Measurements from ENCODE around the gene KAT7. TPM values are rescaled to one million over a fixed set of nuclear protein-coding genes. Genes with fewer than 3 reads are reported as not detected.
"Not testable (repeated sequence)": the region's sequence is repeated elsewhere in the genome, so short reads cannot be mapped to it uniquely, and the experiment has no call there.

Gene KAT7
- polyA plus RNA-seq (ENCODE audit: insufficient read length in 3 of 3) = 10 to 100 TPM; 49.9 to 53.4 (median 50.0) TPM

- peak; percentile 98 to 99 (median 99) for DNase-seq (ENCODE audit: low read depth in 3 of 3, low spot score in 2 of 3)
These were observed at the start of gene KAT7 for GRCh38 chr17:49788478-49789242. KAT7 (plus strand) TSS chr17:49788681; CDS start chr17:49788835, 154 bp downstream.

DNA sequence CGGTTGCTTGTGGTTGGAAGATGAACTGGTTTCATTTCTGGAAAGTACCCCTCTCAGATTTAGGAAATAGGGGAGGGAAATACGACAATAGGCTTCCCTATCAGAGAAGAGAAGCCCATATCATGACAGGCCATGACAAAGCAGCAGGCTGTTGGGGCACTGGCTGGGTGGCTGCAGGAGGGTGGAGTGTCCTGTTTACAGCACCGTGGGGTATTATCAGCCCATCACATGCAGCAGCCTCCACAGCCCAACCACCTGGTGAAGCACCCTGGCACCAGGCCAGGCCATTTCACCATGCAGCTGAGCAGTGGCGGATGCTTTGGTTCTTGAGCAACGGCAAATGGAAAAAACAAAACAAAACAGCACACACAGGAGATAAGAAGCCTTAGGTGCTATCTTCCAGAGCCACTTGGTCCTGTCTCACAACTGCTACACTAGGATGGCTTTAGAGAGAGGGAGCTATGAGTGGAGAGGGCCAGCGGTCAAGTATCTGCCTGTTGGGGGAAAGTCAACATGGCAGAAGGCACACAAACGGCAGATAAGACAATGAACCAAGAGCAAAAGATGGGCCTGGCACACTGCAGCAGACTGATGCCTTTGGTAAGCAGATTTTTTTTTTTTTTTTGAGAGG lies 48.7 kb upstream of the KAT7 start:
- no peak for DNase-seq (ENCODE audit: low read depth in 3 of 3, low spot score in 2 of 3)

- no peak for DNase-seq (ENCODE audit: low read depth in 3 of 3, low spot score in 2 of 3)
These were observed 47.3 kb upstream of the KAT7 start for GRCh38 chr17:49741009-49741691.

- no peak for DNase-seq (ENCODE audit: low read depth in 3 of 3, low spot score in 2 of 3)
These were observed 46.8 kb upstream of the KAT7 start for GRCh38 chr17:49741692-49742076.

GRCh38 chr17:49742166-49742638 lies 46.3 kb upstream of the KAT7 start:
- DNase-seq (ENCODE audit: low read depth in 3 of 3, low spot score in 2 of 3) = no peak

DNA sequence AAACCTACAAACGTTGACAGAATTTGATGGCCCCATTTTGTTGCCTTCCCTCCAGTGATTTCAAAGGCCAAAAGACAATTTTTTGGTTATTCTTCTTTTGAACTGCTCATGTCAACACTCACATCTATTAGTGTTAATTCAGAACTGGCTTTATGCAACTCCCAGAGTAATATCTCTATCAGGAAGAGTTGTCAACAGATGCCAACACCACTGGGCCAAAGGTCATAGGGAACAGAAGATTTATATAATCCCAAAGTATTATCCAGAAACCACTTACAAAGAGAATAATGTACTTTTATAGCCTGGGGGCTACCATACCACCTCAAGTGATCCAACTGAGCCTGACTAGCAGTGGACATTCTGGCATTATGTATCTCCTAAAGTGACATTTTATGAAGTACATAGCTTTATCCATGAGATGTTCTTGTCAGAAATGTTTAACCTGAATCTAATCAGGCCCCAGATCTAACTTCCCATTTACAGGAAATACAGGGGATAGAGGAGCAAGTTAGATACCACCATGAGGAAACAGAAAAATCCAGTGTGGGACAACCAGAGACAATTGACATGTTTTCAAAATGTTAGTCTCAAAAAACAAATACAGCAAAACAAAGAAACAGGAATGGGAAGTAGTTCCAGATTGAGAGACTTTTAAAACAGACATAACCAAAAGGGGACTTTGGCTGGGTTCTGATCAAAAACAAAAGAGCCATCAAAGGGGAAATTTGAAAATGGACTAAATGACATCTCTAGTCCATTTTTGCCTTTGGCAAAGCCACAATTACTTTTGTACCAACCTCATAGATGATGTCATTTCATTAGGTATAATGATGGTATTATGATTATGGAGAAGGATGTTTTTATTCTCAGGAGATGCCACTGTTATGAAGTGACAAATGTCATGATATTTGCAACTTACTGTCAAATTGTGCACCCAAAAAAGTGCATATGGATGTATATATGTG lies 43.0 kb upstream of the KAT7 start:
- DNase-seq (ENCODE audit: low read depth in 3 of 3, low spot score in 2 of 3) = no peak

DNA sequence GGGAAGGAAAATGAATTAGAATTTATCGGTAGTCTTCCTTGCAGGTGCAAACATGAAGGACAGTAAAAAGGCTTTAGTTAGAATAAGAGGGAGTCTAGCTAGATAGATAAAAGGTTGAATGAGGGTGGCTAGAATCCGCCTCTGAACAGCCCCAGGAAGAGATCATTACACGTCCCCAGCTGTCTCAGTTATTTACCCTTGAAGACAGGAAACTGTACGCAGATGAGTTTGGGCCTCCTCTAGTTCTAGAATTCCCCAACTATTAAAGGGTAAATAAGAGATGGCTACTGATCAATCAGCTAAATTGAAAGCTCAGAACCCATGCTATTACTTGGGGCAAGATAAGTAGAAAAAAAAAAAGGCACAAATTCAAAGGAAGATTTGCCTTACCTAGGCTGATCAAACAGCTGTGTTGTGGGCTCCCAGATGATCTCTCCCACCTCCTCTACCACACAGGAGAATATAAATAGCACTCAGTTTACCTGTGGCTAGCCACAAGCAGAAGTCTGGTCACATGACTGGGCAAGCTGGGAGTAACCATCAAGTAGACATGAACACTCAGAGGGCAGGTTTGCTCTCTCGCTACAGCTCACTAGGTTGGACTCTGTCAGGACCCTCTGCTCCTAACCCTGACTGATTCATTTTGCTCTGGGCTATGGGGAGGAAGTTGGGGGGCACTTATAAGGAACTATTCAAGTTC lies 41.5 kb upstream of the KAT7 start:
- DNase-seq (ENCODE audit: low read depth in 3 of 3, low spot score in 2 of 3) = no peak

GRCh38 chr17:49747632-49748031 lies 40.8 kb upstream of the KAT7 start:
- DNase-seq (ENCODE audit: low read depth in 3 of 3, low spot score in 2 of 3) = no peak

DNA sequence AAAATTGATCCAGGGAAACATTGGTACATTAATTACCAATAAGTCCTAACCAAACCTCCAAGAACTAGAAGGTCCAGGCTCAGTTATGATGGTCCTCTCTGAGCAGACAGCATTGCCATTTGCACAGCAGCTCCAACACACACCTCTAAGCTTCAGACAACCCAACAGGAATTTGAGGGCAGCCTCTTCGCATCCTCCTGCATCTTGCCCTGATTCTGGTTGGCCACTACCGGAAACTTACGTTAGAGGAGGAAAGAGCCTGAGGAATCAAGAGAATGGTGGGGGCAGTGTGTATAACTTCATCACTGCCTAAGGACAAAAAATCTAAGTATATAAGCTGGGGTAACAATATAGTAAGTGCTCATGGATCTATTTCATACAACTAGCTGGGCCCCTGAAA lies 40.3 kb upstream of the KAT7 start:
- no peak for DNase-seq (ENCODE audit: low read depth in 3 of 3, low spot score in 2 of 3)

- DNase-seq (ENCODE audit: low read depth in 3 of 3, low spot score in 2 of 3) = no peak
These were observed 39.7 kb upstream of the KAT7 start for GRCh38 chr17:49748791-49749190.

- no peak for DNase-seq (ENCODE audit: low read depth in 3 of 3, low spot score in 2 of 3)
These were observed 38.8 kb upstream of the KAT7 start for GRCh38 chr17:49749730-49750129.

DNA sequence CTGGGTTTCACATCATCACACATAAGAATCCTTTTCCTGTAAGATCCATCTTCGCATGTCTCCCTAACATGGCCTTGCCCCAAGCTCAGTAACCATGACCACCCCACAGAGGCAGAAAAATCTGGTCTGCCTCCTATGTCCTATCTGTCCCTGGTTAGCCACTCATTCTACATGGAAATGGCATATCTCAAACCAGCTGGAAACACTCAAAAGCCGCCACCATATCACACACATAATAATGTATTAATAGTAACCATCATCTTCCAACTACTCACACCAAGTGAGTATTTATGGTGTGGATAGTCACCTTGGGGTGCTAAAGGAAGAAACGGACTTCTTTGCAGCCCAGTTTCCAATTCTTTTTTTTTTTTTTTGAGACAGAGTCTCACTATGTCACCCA lies 36.0 kb upstream of the KAT7 start:
- DNase-seq (ENCODE audit: low read depth in 3 of 3, low spot score in 2 of 3) = no peak

- DNase-seq (ENCODE audit: low read depth in 3 of 3, low spot score in 2 of 3) = no peak
These were observed 34.5 kb upstream of the KAT7 start for GRCh38 chr17:49753959-49754391.

DNA sequence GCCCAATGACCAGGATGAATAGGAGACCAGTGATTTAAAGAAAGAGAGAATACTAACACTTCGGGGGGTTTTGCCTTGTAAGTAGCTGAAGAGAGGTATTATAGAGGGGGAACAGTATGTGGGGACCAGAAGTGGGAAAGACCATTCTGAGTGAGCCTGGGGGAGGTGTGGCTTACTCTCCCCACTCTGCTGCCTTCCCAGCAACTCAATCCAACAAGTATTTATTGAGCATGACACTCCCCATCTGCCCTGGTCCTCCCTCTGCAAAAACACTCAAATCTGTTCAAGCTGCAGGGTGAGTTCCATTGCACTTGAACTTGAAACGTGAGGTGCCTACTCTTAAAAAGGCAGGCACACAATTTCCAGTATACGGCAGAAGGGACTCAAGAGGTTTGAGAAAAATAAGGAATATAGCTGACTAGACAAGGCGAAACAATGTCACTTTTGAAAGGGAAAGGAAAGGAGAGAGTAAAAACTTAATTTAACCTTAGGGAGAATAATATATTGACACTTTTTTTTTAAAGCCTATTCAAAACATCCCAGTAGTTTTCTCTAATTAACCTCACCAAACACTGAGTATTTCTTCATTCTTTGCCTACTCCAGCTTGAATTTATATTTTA lies 32.7 kb upstream of the KAT7 start:
- no peak for DNase-seq (ENCODE audit: low read depth in 3 of 3, low spot score in 2 of 3)

DNA sequence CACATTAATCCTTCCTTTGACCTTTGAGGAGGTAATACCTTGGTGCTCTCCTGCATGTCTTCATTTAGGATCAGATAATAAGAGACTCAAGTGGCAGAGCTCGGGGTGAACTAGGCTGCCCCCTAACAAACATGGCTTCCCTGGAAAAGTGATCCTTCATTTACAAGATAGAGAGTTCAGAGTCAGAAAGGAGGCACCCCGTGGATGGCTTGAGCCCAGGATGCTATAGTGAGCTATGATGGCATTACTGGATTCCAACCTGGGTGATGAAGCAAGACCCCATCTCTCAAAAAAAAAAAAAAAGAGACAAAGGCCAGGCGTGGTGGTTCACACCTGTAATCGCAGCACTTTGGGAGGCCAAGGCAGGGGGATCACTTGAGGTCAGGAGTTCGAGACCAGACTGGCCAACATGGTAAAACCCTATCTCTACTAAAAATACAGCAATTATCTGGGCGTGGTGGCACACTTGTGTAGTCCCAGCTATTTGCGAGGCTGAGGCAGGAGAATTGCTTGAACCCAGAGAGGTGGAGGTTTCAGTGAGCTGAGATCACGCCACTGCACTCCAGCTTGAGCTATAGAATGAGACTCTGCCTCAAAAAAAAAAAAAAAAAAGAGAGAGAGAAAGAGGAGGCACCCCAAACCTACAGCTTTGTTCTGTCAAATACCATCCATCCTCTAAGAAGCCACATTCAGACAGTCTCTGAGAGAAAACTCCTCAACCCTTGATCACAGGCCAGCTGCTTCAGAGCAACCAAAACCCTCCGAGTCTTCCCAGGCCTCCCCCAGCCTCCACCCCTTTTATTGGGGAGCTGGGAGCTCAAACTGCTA lies 31.9 kb upstream of the KAT7 start:
- no peak for DNase-seq (ENCODE audit: low read depth in 3 of 3, low spot score in 2 of 3)

GRCh38 chr17:49757151-49757777 lies 31.2 kb upstream of the KAT7 start:
- no peak for DNase-seq (ENCODE audit: low read depth in 3 of 3, low spot score in 2 of 3)

- DNase-seq (ENCODE audit: low read depth in 3 of 3, low spot score in 2 of 3) = not testable (repeated sequence)
These were observed 29.9 kb upstream of the KAT7 start for GRCh38 chr17:49758464-49759010.

- DNase-seq (ENCODE audit: low read depth in 3 of 3, low spot score in 2 of 3) = no peak
These were observed 29.3 kb upstream of the KAT7 start for GRCh38 chr17:49759203-49759602.

All from right renal cortex interstitium (tissue), 3 donors.